RWPE2 (cell line): ENCODE data around the gene ODAM.
"Not testable (repeated sequence)": the region's sequence is repeated elsewhere in the genome, so short reads cannot be mapped to it uniquely, and the experiment has no call there.

Experiments used
- ATAC-seq: fragments of 200-7000 bp; cut with Tn5 transposase; 3 replicates; pipeline ENCODE4 v1.9.1; 2021; ENCODE audit warnings: low read depth
- DNase-seq: peaks from one replicate; pipeline ENCODE4 v3.0.0-alpha.2; 2020; ENCODE audit warnings: low spot score
- H3K27ac ChIP-seq: fragments of 450-650 bp; 2 replicates; pipeline ENCODE4 v1.5.1; 2017; ENCODE audit warnings: mild to moderate bottlenecking; ENCODE audit not compliant: poor library complexity, severe bottlenecking
- H3K27me3 ChIP-seq: fragments of 250-450 bp; sonication (Bioruptor Pico); 2 replicates; pipeline ENCODE4 v1.5.1; 2021; ENCODE audit warnings: mild to moderate bottlenecking, moderate library complexity; ENCODE audit not compliant: insufficient read depth, poor library complexity, severe bottlenecking
- H3K36me3 ChIP-seq: fragments of 250-450 bp; sonication (Bioruptor Pico); 2 replicates; pipeline ENCODE4 v1.5.1; 2020; ENCODE audit warnings: low read depth, mild to moderate bottlenecking, moderate library complexity
- H3K4me1 ChIP-seq: fragments of 250-450 bp; sonication (Bioruptor Pico); 2 replicates; pipeline ENCODE4 v1.5.1; 2021; ENCODE audit warnings: mild to moderate bottlenecking, moderate library complexity; ENCODE audit not compliant: insufficient read depth, poor library complexity, severe bottlenecking
- H3K4me3 ChIP-seq: fragments of 250-450 bp; sonication (Bioruptor Pico); 2 replicates; pipeline ENCODE4 v1.5.1; 2021; ENCODE audit warnings: mild to moderate bottlenecking, moderate library complexity; ENCODE audit not compliant: severe bottlenecking
- H3K9me3 ChIP-seq: fragments of 250-450 bp; sonication (Bioruptor Pico); 2 replicates; pipeline ENCODE4 v1.5.1; 2021; ENCODE audit warnings: mild to moderate bottlenecking, moderate library complexity; ENCODE audit not compliant: severe bottlenecking
- CTCF ChIP-seq: fragments of 450-650 bp; IDR thresholded peaks from one replicate; pipeline ENCODE4 v1.5.1; 2017; ENCODE audit warnings: mild to moderate bottlenecking, moderate library complexity; ENCODE audit not compliant: poor library complexity, severe bottlenecking

The ODAM gene

GRCh38 chr4:70192895-70193294 lies 2.6 kb upstream of the ODAM start:
- no peak for ATAC-seq
- TF ChIP-seq CTCF = no peak
- H3K4me1 ChIP-seq = no peaks in the 10 kb centered on the region

GRCh38 chr4:70196857-70197256 lies 1.3 kb downstream of the ODAM start:
- H3K27ac ChIP-seq = no peak overlapping the region
- DNase-seq (no peak), ATAC-seq (no peak)
- no peaks in the 10 kb centered on the region for H3K27me3 ChIP-seq
- no peak overlapping the region for H3K4me3 ChIP-seq
- no peaks in the 10 kb centered on the region for H3K9me3 ChIP-seq
- no peaks in the 10 kb centered on the region for H3K36me3 ChIP-seq
- TF ChIP-seq CTCF = no peak
- no peaks in the 10 kb centered on the region for H3K4me1 ChIP-seq

More at GRCh38 chr4:70192895-70193294, 2.6 kb upstream of the ODAM start:
- Histone ChIP-seq H3K4me3 (no peak overlapping the region), H3K27me3 (no peaks in the 10 kb centered on the region), H3K9me3 (no peaks in the 10 kb centered on the region), H3K27ac (no peak overlapping the region), H3K36me3 (no peaks in the 10 kb centered on the region)
- no peak for DNase-seq

- H3K4me3 ChIP-seq = no peak overlapping the region
- H3K27me3 ChIP-seq = no peaks in the 10 kb centered on the region
- H3K9me3 ChIP-seq = no peaks in the 10 kb centered on the region
- ATAC-seq = no peak
- no peak for TF ChIP-seq CTCF
- H3K4me1 ChIP-seq = no peaks in the 10 kb centered on the region
- H3K27ac ChIP-seq = no peak overlapping the region
- H3K36me3 ChIP-seq = no peaks in the 10 kb centered on the region
- DNase-seq = no peak
These were observed 2.3 kb downstream of the ODAM start for GRCh38 chr4:70197842-70198241.

- no peak for ATAC-seq
- TF ChIP-seq CTCF = no peak
- no peak overlapping the region for H3K4me3 ChIP-seq
- no peaks in the 10 kb centered on the region for H3K4me1 ChIP-seq
- no peaks in the 10 kb centered on the region for H3K9me3 ChIP-seq
- DNase-seq = no peak
- no peaks in the 10 kb centered on the region for H3K36me3 ChIP-seq
- no peak overlapping the region for H3K27ac ChIP-seq
- H3K27me3 ChIP-seq = no peaks in the 10 kb centered on the region
These were observed 8.1 kb downstream of the ODAM start for GRCh38 chr4:70203601-70204000.

- not testable (repeated sequence) for DNase-seq
These were observed 17.2 kb downstream of the ODAM start for GRCh38 chr4:70212752-70213151.

GRCh38 chr4:70216109-70216508 lies 20.6 kb downstream of the ODAM start:
- H3K4me1 ChIP-seq, H3K36me3 ChIP-seq, ATAC-seq, H3K4me3 ChIP-seq, H3K9me3 ChIP-seq, DNase-seq, H3K27ac ChIP-seq, H3K27me3 ChIP-seq: not testable (repeated sequence)

More at GRCh38 chr4:70212752-70213151, 17.2 kb downstream of the ODAM start:
- H3K9me3 ChIP-seq, H3K27ac ChIP-seq, ATAC-seq, H3K4me1 ChIP-seq, H3K4me3 ChIP-seq, H3K36me3 ChIP-seq, H3K27me3 ChIP-seq: not testable (repeated sequence)

- not testable (repeated sequence) for DNase-seq, H3K4me1 ChIP-seq, H3K36me3 ChIP-seq, ATAC-seq, H3K4me3 ChIP-seq, H3K27me3 ChIP-seq, H3K27ac ChIP-seq, H3K9me3 ChIP-seq
These were observed 21.0 kb downstream of the ODAM start for GRCh38 chr4:70216550-70216949.

GRCh38 chr4:70221389-70221788 lies 25.9 kb downstream of the ODAM start:
- not testable (repeated sequence) for H3K36me3 ChIP-seq, DNase-seq, H3K9me3 ChIP-seq, ATAC-seq, H3K27me3 ChIP-seq, H3K4me3 ChIP-seq, H3K27ac ChIP-seq, H3K4me1 ChIP-seq
